Measurements from ENCODE around the gene MAP4K3.

Gene MAP4K3

DNA sequence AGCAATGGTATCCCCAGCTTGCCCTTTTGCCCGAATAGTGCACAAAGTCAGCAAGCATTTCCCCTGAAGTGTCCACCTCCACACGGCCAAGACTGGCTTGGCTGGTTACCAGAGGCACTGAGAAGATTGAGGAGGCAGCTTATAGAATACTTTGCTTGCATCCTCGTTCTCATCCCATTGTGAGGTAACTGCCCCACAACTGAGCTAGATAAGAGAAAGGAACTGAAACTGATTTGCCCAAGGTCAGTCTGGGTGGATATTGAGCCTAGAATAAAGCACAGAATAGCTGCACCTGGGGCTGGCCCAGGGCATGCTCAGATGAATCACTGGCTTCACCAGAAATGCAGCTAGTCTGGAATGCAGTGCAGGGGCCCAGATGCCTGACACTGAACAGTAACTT, 32.7 kb upstream of the MAP4K3 start:
- peak overlapping the region; percentile 6 for H3K27ac Mint-ChIP-seq
- peaks cover 27% of the 10 kb centered on the region for H3K4me1 Mint-ChIP-seq
- H3K27me3 Mint-ChIP-seq (ENCODE audit: low read depth, poor library complexity) = no peaks in the 10 kb centered on the region
- H3K36me3 Mint-ChIP-seq (ENCODE audit: low read depth) = no peaks in the 10 kb centered on the region
- no peak overlapping the region for H3K4me3 Mint-ChIP-seq
- TF ChIP-seq CTCF (IDR thresholded peaks at IDR 0.05) = no peak
- peak; percentile 16 for DNase-seq
- H3K9me3 Mint-ChIP-seq = no peaks in the 10 kb centered on the region

GRCh38 chr2:39468579-39469451, 31.7 kb upstream of the MAP4K3 start:
- Mint-ChIP-seq H3K4me3 (no peak overlapping the region), H3K4me1 (peaks cover 27% of the 10 kb centered on the region), H3K36me3 (ENCODE audit: low read depth) (no peaks in the 10 kb centered on the region), H3K9me3 (no peaks in the 10 kb centered on the region), H3K27ac (peak overlapping the region; percentile 55), H3K27me3 (ENCODE audit: low read depth, poor library complexity) (no peaks in the 10 kb centered on the region)
- no peak for DNase-seq
- no peak for TF ChIP-seq CTCF (IDR thresholded peaks at IDR 0.05)

GRCh38 chr2:39466311-39466710, 29.2 kb upstream of the MAP4K3 start:
- H3K36me3 Mint-ChIP-seq (ENCODE audit: low read depth) = no peaks in the 10 kb centered on the region
- TF ChIP-seq CTCF (IDR thresholded peaks at IDR 0.05) = no peak
- no peaks in the 10 kb centered on the region for H3K9me3 Mint-ChIP-seq
- peaks cover 27% of the 10 kb centered on the region for H3K4me1 Mint-ChIP-seq
- no peak for DNase-seq
- no peaks in the 10 kb centered on the region for H3K27me3 Mint-ChIP-seq (ENCODE audit: low read depth, poor library complexity)
- H3K27ac Mint-ChIP-seq = no peak overlapping the region
- no peak overlapping the region for H3K4me3 Mint-ChIP-seq

DNA sequence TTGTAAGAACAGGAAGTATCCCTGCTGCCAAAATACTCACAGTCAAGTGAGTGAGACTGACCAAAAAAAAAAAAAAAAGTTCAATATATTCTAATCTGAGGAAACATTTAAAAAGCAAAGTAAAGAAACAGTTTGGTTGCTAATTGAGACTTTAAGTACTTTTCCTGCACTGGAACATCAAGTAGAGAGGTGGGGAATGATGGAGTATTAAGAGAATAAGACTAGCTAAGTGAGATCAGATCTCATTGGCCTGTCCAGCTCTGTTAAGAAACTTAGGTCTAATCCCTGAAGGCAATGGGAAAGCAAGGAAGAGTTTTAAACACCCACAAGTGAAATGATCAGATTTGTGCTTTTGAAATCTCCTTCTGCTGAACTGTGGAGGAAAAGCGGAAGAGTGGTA, 27.8 kb upstream of the MAP4K3 start:
- Mint-ChIP-seq H3K36me3 (ENCODE audit: low read depth) (no peaks in the 10 kb centered on the region), H3K27me3 (ENCODE audit: low read depth, poor library complexity) (no peaks in the 10 kb centered on the region), H3K4me1 (peaks cover 16% of the 10 kb centered on the region), H3K9me3 (no peaks in the 10 kb centered on the region), H3K4me3 (no peak overlapping the region), H3K27ac (no peak overlapping the region)
- TF ChIP-seq CTCF (IDR thresholded peaks at IDR 0.05) = no peak
- DNase-seq = no peak

DNA sequence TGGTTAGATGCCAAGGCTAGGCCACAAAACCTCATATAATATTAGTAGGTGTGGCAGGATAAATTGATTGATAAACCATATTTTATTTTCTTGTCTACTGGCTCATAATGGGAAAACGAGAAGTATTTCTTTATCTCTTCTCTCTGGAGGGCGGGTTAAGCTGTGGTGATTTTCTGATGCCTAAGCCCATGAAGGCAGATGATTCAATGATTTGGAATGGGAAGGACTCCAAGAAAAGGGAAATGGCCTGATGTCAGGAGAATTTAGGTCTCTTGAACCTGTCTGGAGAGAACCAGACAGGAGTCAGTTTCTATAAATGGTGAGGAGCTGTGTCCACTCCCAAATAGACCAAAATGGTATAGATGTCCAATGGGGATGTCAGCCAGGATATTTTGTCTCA, 18.7 kb upstream of the MAP4K3 start:
- H3K27ac Mint-ChIP-seq = no peak overlapping the region
- no peak for DNase-seq
- H3K4me3 Mint-ChIP-seq = no peak overlapping the region
- no peaks in the 10 kb centered on the region for H3K4me1 Mint-ChIP-seq
- TF ChIP-seq CTCF (IDR thresholded peaks at IDR 0.05) = no peak
- H3K9me3 Mint-ChIP-seq = peaks cover 8% of the 10 kb centered on the region
- peaks cover 4% of the 10 kb centered on the region for H3K27me3 Mint-ChIP-seq (ENCODE audit: low read depth, poor library complexity)
- H3K36me3 Mint-ChIP-seq (ENCODE audit: low read depth) = peaks cover 16% of the 10 kb centered on the region

- TF ChIP-seq CTCF (IDR thresholded peaks at IDR 0.05) = no peak
- Mint-ChIP-seq H3K9me3 (no peaks in the 10 kb centered on the region), H3K4me3 (no peak overlapping the region), H3K36me3 (ENCODE audit: low read depth) (peaks cover 6% of the 10 kb centered on the region), H3K27me3 (ENCODE audit: low read depth, poor library complexity) (peaks cover 4% of the 10 kb centered on the region), H3K27ac (no peak overlapping the region), H3K4me1 (no peaks in the 10 kb centered on the region)
- DNase-seq = no peak
Observed at GRCh38 chr2:39452396-39452795, 15.3 kb upstream of the MAP4K3 start.
